Stimulated activated CD8-positive, alpha-beta memory T cell treated with anti-CD3 and anti-CD28 coated beads, Interleukin-7, amount 100 ng/mL, for 24 hours (primary cell): ENCODE measurements around the gene PDK2.

Experiments used
- DNase-seq: peaks from one replicate; pipeline ENCODE4 v3.0.0-alpha.2; 2020; ENCODE audit warnings: low read depth

Gene PDK2

GRCh38 chr17:50135316-50136095 is 40.4 kb downstream of the PDK2 start:
- DNase-seq, result no peak

GRCh38 chr17:50136096-50136687 is 41.0 kb downstream of the PDK2 start:
- DNase-seq, result no peak

GRCh38 chr17:50137042-50137441 is 41.9 kb downstream of the PDK2 start:
- DNase-seq, result no peak

DNA sequence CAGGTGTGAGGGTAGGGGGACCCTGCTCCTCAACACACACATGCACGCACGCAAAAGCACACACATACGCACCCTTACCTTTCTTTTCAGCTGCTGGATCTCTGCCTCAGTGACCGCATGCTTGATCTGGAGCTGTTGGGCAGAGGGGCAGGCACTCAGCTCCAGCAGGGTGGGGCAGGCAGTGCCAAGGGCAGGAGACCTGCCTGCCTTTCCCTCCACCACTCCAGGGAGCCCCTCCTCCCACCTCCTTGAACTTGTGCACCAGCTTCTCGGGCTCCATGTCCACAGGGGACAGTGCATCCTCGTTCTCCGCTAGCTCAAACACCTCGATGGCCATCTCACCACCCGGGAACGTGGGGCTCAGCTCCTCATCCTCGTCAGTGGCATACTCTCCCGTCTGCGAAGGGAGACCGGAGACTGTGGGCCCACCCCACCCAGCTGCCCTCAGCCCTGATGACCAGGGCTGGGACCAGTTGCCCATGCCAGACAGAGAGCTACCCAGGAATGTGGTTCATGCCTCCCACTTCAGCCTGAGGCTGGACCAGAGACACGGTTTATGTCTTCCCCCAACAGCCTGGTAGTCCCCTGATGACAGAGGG is 44.1 kb downstream of the PDK2 start:
- DNase-seq, result no peak

- peak; percentile 55 for DNase-seq
Measured at GRCh38 chr17:50139950-50140885, 45.1 kb downstream of the PDK2 start.

DNA sequence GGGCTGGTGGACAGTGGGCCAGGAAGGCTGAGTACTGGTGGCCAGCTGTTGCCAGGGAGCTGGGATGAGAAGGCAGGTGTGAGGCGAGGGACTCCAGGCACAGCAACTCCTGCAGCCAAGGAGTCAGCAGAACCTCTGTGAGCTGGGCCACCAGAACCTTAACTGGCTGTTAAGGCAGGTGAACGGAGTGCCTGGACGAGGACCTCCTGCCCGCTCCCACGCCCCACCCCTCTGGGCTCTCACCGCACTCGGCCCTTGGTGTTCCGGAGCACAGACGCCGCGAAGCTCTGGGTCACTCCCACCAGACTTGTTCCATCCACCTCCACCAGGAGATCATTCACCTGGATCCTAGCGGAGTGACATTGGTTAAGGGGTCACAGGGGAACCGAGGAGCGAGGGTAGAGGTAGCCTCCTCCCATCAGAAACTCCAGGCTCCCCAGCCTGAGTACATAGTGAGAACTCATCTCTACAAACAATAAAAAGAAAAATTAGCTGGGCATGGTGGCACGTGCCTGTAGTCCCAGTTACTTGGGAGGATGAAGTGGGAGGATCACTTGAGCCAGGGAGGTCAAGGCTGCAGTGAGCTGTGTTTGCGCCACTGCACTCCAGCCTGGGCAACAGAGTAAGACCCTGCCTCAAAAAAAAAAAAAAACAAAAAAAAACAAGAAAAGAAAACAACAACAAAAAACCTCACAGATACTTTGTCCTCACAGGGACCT is 46.0 kb downstream of the PDK2 start:
- no peak for DNase-seq

- no peak for DNase-seq
Measured at GRCh38 chr17:50141745-50142110, 46.6 kb downstream of the PDK2 start.

DNA sequence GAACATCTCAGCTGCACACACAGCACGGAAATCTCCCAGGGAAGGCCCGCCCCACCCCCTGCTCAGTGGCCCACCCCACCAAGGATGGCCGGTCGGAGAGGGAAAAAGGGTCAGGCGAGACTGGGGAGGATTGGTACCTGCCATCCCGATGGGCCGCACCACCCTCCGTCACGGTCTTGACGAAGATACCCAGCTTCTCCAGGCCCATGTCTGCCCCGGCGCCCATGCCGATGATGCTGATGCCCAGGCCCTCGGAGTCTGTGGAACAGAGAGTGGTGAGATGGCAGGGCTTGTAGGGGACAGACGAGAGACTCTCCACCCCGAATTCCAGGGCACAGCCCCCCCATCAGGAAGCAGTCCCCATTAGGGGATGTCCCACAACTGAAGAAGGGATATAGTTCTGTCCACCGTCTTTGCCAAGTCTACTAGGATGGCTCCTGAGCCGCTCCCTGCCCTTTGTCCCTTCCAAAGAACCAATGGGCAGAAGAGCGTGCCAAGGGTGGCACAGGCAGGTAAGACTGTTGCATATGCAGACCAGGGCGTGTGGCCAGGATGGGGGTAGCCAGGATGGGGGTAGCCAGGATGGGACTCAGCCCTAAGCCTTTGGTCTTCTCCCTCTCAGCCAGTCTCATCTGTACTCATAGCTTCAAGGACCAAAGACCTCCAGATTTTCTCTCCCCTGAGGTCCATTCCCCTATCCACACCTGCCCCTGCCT is 48.5 kb downstream of the PDK2 start:
- DNase-seq, result no peak

DNA sequence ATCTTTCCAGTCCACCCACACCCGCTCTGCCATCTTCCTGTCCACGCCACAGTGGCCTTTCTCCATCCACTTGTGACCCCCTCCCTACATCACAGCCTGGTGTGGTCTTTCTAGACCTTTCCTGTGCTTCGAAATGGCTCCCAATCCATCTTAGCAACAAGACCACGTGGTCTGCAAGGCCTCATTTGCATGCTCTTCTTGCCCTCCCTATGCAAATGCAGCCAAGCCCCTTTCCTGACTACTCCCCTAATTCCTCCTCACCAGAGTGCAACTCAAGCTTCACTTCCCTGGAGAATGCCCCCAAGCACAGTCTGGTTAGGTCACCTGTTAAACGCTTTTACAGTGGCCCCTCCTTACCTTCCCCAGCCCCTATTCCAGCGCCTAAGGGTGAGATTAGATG is 49.2 kb downstream of the PDK2 start:
- no peak for DNase-seq

GRCh38 chr17:50144845-50145531 is 49.8 kb downstream of the PDK2 start:
- no peak for DNase-seq

GRCh38 chr17:50145532-50146229 is 50.5 kb downstream of the PDK2 start:
- DNase-seq, result no peak

- no peak for DNase-seq
Measured at GRCh38 chr17:50146230-50146926, 51.2 kb downstream of the PDK2 start.

GRCh38 chr17:50146927-50147665 is 51.9 kb downstream of the PDK2 start:
- no peak for DNase-seq

DNA sequence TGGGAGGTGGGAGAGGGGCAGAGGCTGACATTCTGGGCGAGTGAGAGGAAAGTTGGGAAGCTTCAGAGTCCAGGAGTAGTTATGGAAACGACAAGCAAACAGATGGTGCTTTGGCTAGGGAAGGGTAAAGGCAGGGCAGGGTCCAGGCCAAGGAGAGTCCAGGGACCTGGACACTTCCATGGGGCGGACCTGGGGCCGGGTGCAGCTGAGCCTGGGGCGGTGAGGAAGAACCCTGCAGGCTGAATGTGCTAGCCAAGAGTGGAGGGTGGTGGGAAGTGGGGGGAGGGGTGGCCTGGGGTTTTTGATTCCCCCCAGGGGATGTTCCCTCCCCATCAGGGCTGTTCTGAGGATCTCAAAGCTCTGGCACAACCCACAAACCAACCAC is 52.7 kb downstream of the PDK2 start:
- no peak for DNase-seq

DNA sequence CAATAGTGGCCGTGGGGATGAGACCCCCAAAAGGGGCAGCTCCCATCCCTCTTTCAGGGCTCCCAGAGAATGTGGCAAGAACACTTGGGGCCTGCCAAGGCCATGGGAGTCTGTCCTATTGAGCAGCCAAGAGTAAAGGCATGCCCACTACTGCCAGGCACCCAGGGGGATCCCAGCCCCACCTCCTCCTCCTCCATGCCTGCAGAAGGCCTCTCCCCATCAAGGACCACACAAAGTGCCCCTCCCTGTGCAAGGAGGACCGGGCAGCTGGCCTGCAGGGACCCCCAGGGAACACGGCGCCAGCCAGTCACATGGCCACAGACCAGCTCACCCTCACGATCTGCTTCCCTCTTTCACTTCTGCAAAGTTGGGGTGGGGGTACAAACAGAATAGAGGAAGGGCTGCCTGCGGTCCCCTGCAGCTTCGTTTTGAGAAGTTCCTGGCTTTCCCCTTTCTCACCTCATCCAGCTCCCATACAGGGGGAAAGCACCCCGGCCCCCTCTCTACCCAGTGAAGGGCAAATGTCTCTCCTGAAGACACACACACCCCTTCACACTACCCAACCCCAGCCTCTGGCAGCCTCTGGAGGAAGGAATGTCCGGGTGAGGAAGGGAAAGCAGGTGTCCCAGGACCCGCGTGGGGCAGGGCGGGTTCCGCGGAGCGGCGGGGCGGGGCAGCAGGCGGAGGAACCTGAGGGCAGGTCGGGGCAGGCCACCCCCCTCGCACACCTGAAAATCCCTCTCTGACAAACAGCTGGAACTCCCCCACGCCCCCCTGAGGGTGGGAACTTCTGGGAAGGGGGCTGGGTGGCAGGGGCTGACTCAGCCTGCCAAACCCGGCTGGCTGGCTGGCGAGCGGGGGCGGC is 53.3 kb downstream of the PDK2 start:
- peak; percentile 68 for DNase-seq

- no peak for DNase-seq
Measured at GRCh38 chr17:50149091-50149416, 53.9 kb downstream of the PDK2 start.
